NCI-H748 treated with DMSO at 0.1 percent for 48 hours (cell line): ENCODE measurements around the gene SNED1.

ENCODE experiments used
- DNase-seq: peaks from one replicate; lab custom pipeline; 2025; lab: John Stamatoyannopoulos, UW

Gene SNED1

GRCh38 chr2:241132538-241133435 lies 134.4 kb downstream of the SNED1 start:
- no peak for DNase-seq

GRCh38 chr2:241133436-241133820 lies 135.0 kb downstream of the SNED1 start:
- no peak for DNase-seq

DNA sequence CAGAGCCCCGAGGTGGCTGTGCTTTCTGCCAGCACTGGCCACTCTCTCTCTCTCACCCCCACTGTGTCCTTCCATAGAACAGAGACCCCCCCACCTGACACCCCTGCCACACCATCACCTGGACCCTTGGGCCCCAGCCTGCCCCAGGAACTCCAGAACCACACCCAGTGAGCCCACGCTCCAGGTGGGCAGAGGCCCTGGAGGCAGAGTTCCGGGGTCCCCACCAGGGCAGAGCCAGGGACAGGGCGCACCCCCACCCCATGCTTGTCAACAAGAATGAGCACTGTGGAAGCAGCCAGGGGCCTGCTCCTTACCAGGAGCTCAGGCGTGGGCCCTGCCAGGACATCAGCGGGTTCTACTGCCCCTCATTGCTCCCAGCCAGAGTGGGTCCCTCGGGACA lies 136.3 kb downstream of the SNED1 start:
- DNase-seq = no peak

DNA sequence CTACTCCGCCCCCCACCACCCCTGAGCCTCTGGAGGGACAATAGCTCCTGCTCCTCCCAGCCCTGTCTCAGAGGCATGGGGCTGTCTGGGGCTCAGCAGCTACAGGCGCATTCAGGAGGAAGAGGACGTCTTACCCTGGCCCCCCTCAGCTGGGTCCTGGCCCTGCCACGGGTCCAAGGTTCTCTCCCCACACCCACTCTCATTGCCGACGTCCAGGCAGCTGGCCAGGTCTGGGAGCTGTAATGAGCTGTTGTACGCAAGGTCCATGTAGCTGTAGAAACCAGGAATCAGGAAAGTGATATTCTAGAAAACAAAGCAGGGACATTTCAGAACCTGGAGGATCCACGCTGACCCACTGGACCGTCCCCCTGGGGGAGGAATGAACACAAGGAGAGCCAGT lies 137.3 kb downstream of the SNED1 start:
- DNase-seq = no peak

DNA sequence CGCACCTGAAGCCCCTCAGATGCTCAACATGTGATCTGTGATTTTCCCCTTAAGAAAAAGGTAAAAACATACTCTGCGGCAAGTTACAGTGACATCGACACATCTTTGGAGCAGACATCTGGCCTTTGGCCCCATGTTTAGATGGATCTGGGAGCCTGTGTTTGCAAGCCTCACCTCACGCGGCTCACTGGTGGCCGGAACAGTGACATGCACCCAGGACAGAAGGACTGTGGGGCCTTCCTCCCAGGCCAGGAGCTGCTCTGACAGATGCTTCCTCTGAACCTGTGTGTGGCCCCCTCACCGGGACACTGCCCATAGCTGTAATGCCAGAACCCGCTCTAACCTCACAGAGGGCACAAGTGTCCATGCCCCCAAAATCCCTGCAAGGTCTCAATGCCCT lies 137.8 kb downstream of the SNED1 start:
- no peak for DNase-seq

GRCh38 chr2:241136661-241137260 lies 138.3 kb downstream of the SNED1 start:
- no peak for DNase-seq

- no peak for DNase-seq
Observed at GRCh38 chr2:241137276-241138190, 139.1 kb downstream of the SNED1 start.

GRCh38 chr2:241138471-241138870 lies 140.1 kb downstream of the SNED1 start:
- no peak for DNase-seq

GRCh38 chr2:241139531-241140444 lies 141.4 kb downstream of the SNED1 start:
- no peak for DNase-seq

GRCh38 chr2:241140445-241140840 lies 142.0 kb downstream of the SNED1 start:
- DNase-seq = no peak

DNA sequence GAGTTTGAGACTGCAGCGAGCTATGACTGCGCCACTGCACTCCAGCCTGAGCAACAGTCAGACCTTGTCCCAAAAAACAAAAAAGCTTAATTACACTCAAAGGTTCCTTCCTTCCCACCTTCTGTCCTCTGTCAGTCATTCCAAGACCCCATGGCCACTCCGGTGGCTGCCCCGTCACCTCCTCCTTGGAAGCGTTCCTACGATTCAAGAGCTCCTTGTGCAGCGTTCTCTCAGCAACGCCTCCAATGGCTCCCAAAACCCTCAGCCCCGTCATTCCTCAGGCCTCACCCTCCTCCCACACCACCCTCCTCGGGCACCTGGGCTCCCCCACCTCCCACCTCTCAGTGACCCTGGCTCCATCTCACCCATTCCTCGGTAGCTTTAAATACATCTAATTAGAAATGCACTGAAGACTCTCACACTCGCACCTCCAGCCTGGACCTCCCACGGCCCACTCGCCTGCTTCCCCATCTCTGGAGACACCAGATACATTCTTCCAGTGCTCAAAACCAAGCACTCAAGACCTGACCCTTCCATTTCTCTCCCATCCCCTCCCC lies 142.9 kb downstream of the SNED1 start:
- DNase-seq = no peak

DNA sequence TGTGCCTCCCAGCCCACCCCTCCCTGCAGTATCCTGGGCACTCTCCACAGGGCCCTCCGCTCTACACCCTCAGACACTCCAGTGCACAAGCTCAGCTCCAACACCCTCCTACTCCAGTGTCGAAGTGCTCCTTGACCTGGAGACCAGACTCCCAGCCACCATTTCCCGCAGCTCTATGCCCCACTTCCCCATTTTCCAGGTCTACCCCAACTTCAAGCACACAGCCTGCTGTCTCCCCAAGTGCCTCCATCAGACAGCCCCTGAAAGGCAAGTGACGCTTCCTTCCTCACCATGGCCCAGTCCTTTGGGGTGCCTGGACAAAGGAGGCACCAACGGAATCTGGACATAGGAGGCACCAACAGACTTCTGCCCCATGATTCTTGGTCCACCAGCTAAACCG lies 143.6 kb downstream of the SNED1 start:
- DNase-seq = no peak

DNA sequence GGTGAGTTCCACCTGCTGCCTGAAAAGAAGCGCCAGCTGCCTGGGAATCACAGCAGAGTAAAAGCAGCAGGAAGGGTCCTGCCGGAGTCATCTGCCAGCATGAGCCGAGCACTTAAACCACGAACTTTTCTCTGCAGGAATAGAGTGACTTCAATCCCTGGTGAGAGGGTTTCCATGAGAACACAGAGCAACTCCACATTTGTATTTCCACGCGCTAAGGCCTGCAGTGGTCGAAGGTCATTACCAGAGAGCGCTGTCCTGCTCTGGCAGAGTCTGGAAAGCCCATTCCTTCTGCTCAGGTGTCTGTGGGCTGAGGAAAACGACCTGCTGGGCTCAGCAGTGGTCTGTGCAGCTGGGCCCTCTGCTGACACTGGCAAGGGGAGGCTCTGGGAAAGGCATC lies 144.2 kb downstream of the SNED1 start:
- no peak for DNase-seq
